ENCODE results near the gene CCDC82.
A peak's percentile ranks its signal among the peaks of the same experiment; 100 is the strongest.
"Not testable (repeated sequence)": the region's sequence is repeated elsewhere in the genome, so short reads cannot be mapped to it uniquely, and the experiment has no call there.

CCDC82 gene

GRCh38 chr11:96389720-96390487 lies at the start of gene CCDC82, which contains the start of gene JRKL:
CCDC82 (minus strand) TSS chr11:96389912; CDS start chr11:96384747, 5,165 bp downstream.
JRKL (plus strand) TSS chr11:96390013; CDS start chr11:96390650, 637 bp downstream.
- no peak for TF ChIP-seq CTCF (IDR thresholded peaks at IDR 0.05; ENCODE audit: insufficient read depth, low read depth, low read length, missing control alignments)
- peak; percentile 96 for DNase-seq (ENCODE audit: low read depth)
- H3K4me3 ChIP-seq (ENCODE audit: low read depth, low read length), result peak within 1 kb of the TSS; percentile 98

- not testable (repeated sequence) for H3K4me3 ChIP-seq (ENCODE audit: low read depth, low read length); DNase-seq (ENCODE audit: low read depth)
Observed at GRCh38 chr11:96432654-96433053, 42.9 kb upstream of the CCDC82 start.

- DNase-seq (ENCODE audit: low read depth), result no peak
- TF ChIP-seq CTCF (IDR thresholded peaks at IDR 0.05; ENCODE audit: insufficient read depth, low read depth, low read length, missing control alignments), result no peak
- H3K4me3 ChIP-seq (ENCODE audit: low read depth, low read length), result no peak overlapping the region
Observed at GRCh38 chr11:96430668-96431067, 41.0 kb upstream of the CCDC82 start.

- TF ChIP-seq CTCF (IDR thresholded peaks at IDR 0.05; ENCODE audit: insufficient read depth, low read depth, low read length, missing control alignments), result no peak
- no peak overlapping the region for H3K4me3 ChIP-seq (ENCODE audit: low read depth, low read length)
- no peak for DNase-seq (ENCODE audit: low read depth)
Observed at GRCh38 chr11:96424693-96425092, 35.0 kb upstream of the CCDC82 start.

- TF ChIP-seq CTCF (IDR thresholded peaks at IDR 0.05; ENCODE audit: insufficient read depth, low read depth, low read length, missing control alignments), result no peak
- DNase-seq (ENCODE audit: low read depth), result no peak
- H3K4me3 ChIP-seq (ENCODE audit: low read depth, low read length), result no peak overlapping the region
Observed at GRCh38 chr11:96413408-96413807, 23.7 kb upstream of the CCDC82 start.

GRCh38 chr11:96412761-96413381 lies 23.2 kb upstream of the CCDC82 start:
- no peak for TF ChIP-seq CTCF (IDR thresholded peaks at IDR 0.05; ENCODE audit: insufficient read depth, low read depth, low read length, missing control alignments)
- no peak overlapping the region for H3K4me3 ChIP-seq (ENCODE audit: low read depth, low read length)
- DNase-seq (ENCODE audit: low read depth), result no peak

- H3K4me3 ChIP-seq (ENCODE audit: low read depth, low read length); DNase-seq (ENCODE audit: low read depth): not testable (repeated sequence)
Observed at GRCh38 chr11:96411412-96411811, 21.7 kb upstream of the CCDC82 start.

GRCh38 chr11:96400697-96401096 lies 11.0 kb upstream of the CCDC82 start:
- no peak for TF ChIP-seq CTCF (IDR thresholded peaks at IDR 0.05; ENCODE audit: insufficient read depth, low read depth, low read length, missing control alignments)
- no peak for DNase-seq (ENCODE audit: low read depth)

More at GRCh38 chr11:96400697-96401096, 11.0 kb upstream of the CCDC82 start:
- no peak overlapping the region for H3K4me3 ChIP-seq (ENCODE audit: low read depth, low read length)

All from GM12865 (cell line).